Suppressor macrophage treated with lipopolysaccharide for 1 hour (primary cell): Measurements from ENCODE around the gene CPLANE2.

ENCODE experiments used
- DNase-seq, 3 donors: peaks; one replicate each; pipeline ENCODE4 v3.0.0-alpha.2; 2020 to 2022

Gene CPLANE2

GRCh38 chr1:16187748-16188401 lies 49.1 kb downstream of the CPLANE2 start:
- DNase-seq, result peak; percentile 72 to 88 (median 79)

- DNase-seq, result no peak
These were observed 50.2 kb downstream of the CPLANE2 start for GRCh38 chr1:16186655-16187235.

- no peak for DNase-seq
These were observed 52.3 kb downstream of the CPLANE2 start for GRCh38 chr1:16184557-16185303.

- DNase-seq, result no peak
These were observed 53.0 kb downstream of the CPLANE2 start for GRCh38 chr1:16183765-16184556.

DNA sequence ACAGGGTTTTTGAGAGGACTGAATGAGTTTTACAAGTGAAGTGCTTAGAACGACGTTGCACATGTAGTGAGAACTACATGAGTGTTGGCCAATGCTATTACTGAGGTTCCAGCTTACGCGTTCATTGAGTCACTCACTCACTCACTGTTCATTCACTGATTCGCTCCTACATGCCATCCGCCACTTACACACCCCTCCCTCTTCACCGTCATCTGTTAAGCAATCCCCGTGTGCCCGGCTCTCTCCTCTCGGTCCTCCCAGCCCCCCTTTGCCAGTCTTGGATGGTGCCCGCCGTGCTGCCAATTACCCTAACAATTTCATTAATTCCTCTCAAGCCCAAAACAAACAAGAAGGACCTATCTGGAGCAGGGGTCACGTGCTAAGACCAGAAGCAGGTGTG lies 53.8 kb downstream of the CPLANE2 start:
- DNase-seq, result peak; percentile 32 to 62 (median 46)

GRCh38 chr1:16181887-16182719 lies 54.9 kb downstream of the CPLANE2 start:
- DNase-seq, result no peak
